CD4-positive, alpha-beta T cell treated with Interferon gamma for 1 hour (primary cell): ENCODE data around the gene ZNF616.

Experiments
- DNase-seq: peaks from one replicate; pipeline ENCODE4 v3.0.0-alpha.2; 2020

ZNF616 gene

DNA sequence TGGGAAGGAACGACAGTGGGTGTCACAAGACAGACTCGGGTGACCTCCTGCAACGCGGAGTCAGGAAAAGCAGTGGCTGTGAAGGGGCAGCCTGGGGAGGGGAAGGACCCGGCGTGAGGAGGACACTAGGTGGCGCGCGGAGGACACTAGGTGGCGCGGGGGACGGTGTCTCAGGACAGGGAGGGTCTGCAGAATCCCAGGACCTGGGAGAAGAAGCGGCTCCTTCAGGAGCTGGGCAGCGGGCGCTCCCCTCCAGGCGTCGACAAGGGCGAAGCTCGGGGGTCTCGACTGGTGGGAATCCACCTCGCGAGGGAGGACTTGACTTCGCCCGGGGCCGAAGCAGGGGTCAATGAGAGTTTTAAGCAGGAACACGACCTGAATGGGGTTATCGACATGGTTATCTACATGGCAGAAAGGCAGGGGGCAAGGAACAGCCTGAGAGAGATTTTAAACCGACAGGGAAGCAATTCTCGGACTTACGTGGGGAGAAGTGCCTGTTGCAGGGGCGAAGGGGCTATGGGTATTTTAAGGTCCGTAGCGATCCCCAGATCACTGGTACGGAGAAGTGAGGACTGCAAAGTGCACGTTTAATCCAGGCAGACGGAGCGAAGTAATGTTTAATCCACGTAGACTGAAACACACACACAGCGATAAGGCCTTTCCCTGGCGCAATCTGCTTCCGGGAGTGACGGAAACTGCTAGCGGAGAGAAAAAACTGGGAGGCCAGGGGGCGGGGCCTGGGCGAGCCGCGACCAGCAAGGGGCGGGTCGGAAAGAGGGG, at the start of gene ZNF616:
ZNF616 (minus strand) TSS at position 687 of the 780 bp plus-strand sequence. CDS start 9,426 bp downstream, outside the sequence.
- DNase-seq, result peak; percentile 94

DNA sequence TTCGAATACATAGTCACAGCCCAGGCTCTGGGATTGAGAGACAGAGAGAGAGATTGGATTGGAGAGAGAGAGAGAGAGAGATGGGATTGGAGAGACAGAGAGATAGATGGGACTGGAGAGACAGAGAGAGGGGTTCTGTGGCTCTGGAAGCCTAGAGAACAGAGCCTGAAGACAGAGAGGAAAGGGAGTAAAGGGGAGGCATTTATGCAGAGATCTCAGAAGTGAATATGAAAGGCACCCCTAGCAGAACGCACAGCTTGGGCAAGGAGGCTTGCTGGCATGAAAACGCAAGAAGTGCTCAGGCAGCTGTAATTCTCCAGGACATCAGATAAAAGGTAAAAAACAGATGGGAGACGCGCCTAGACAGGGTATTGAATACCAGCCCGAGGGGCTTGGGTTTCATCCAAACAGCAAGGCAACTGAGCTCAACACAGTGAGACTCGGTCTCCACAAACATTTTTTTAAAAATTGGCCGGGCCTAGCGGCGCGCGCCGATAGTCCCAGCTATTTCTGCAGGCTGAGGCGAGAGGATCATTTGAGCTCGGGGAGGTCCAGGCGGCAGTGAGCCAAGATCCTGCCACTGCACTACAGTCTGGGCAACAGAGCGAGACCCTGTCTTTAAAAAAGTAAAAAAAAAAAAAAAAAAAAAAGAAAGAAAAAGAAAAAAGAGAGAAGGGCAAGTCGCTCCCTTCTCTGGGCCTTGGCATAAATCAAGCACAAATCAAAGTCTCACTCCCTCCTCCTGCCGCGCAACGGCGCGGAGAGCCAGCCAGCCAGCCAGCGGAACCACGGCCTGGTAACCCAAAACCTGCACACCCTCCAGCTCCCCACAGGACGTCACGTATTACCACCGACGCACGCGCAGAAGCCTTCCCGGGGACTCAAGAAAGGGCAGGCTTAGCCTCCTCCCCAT, 49.3 kb upstream of the ZNF616 start:
- DNase-seq, result no peak

DNA sequence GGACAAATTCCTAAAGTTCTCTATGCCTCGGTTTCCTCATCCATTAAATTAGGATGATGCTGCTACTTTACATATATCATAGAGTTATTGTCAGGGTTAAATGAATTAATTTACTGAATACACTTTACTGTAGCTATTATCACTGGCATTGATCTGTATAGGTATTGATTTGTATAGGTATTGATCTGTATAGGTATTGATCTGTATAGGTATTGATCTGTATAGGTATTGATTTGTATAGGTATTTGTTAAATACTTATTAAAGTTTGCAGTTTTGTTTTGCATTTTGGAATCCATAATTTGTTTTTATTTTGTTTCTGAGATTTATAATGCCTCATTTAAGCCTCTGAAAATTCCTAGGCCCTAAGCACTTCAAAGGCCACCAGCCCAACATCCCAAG, 47.7 kb upstream of the ZNF616 start:
- no peak for DNase-seq

DNA sequence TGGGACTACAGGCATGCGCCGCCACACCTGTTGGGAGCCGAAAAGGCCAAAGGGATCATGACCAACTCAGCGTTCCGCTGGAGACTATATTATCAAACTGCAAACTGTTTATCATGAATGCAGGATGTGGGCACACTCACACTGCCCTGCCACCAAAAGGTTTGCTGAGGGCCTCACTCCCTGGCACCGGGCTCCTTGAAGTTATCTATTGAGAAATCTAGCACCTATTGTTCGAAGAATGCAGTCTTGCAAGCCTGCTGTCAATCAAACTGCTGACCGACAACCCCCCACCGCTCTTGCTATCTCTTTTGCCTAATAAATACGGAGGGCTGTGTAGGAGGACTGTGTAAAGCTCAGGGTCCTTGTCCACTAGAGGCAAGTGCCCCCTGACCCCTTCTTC, 36.8 kb upstream of the ZNF616 start:
- DNase-seq, result no peak

DNA sequence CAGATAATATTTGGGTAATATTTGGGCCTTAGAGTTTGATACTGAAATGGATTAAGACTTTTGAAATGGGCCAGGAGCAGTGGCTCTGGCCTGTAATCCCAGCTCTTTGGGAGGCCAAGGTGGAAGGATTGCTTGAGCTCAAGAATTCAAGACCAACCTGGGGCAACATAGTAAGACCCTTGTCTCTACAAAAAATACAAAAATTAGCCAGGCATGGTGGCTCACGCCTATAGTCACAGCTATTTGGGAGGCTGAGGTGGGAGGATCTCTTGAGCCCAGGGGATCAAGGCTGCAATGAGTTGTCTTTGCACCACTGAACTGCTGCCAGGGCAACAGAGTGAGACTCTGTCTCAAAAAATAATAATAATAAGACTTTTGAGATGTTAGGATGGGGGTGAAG, 32.6 kb upstream of the ZNF616 start:
- DNase-seq, result no peak

DNA sequence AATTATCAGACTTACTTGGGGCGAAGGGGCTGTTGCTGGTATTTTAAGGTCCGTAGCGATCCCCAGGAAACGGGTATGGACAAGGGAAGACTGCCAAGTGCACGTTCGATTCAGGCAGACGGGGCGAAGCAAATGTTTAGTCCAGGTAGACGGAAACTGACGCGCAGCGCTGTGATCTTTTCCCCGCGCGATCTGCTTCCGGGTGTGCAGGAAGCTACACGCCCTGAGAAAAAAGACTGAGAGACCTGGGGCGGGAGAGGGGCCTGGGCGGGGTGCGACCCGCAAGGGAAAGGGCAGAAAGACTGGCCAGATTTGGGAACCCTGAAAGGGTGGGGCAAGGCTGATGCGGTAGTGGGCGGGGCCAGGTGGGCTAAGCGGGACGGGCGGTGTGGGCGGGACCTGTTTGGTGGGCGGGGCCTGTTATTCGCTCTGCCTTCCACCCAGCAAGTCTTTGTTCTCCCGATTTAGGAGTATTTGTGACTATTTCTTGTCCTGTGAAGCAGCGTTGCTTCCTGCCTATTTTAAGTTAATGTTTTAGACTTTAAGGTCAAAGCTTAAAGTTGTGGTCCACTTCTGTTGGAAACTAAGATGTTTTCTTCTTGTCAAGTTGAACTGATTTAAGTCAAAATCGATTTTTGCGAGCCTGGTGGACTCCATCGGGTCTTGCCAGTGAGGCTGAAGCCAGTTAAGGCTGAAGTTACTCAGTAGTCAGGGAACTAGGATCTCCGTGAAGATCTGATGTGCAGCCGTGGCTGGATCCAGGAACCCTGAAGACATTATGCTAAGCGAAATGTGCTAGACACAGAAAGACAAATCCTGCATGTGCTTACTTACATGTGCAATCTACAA, 31.8 kb upstream of the ZNF616 start, which contains the start of gene ZNF836:
ZNF836 (minus strand) TSS at position 301 of the 849 bp plus-strand sequence. CDS start 3,549 bp downstream, outside the sequence.
- peak; percentile 94 for DNase-seq

DNA sequence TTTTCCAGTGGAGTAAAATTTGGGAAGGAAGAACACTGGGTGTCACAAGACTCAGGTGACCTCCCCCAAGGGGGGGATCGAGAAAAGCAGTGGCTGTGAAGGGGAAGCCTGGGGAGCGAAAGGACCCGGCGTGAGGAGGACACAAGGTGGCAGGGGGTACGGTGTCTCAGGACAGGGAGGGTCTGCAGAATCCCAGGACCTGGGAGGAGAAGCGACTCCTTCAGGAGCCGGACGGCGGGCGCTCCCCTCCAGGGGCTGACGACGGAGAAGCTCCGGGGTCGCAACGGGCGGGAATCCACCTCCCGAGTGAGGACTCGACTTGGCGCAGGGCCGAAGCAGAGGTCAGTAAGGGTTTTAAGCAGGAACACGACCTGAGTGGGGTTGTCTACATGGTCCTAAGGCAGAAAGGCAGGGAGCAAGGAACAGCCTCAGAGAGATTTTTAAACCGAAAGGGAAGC, 31.2 kb upstream of the ZNF616 start:
- no peak for DNase-seq

DNA sequence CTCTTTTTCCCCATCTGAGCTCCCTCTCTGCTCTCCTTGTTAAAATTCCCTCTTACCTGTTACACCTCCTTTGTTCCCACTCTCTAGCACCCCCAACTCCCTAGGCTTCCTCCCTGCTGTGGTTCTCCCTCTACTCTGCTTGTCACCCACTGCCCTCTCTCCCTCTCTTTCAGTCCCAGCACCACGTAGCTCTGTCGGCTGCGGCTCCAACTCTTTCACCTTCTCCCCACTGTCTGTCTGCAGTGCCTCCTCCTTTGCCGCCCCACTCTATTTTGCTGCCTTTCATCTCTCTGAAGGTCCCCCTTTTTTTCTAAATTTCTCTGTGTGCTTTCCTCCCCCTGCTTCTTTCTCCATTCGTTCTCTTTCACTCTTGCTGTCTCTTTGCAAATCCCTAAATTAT, 30.6 kb upstream of the ZNF616 start:
- no peak for DNase-seq

DNA sequence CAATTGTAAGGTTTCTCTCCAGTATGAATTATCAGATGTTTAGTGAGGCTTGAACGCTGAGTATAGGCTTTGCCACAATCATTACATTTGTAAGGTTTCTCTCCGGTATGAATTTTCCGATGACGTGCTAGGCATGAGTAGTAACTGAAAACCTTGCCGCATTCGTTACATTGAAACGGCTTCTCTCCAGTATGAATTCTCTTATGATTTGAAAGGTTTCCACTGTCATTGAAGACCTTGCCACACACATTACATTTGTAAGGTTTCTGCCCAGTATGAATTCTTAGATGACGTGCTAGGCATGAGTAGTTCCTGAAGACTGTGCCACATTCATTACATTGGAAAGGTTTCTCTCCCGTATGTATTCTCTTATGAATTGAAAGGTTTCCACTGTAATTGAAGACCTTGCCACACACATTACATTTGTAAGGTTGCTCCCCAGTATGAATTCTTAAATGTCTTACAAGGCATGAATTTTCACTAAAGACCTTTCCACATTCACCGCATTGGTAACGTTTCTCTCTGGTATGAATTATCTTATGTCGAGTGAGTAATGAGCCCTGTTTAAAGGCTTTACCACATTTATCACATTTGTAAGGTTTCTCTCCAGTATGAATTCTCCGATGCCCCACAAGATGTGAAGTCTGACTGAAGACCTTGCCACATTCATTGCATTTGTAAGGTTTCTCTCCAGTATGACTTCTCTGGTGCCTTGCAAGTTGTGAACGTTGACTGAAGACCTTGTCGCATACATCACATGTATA, 16.0 kb upstream of the ZNF616 start:
- no peak for DNase-seq

DNA sequence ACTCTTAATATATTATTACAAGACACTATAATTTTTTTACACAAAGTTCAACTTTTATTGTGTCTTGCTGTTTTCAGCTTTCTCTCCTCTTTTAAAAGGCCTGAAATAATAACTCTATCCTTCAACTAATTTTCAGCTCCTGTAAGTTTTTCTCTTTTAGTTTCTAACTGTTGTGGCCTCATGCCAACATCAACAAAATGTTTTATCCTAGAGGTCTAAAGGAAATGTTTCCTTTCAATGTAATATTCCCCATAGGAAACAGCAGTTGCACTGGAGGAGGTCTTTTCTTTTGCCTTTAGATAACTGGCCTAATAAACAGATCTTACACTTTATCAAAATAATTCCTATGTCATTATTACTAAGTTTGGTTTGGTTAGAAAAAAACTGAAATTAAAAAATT, 8.5 kb upstream of the ZNF616 start:
- no peak for DNase-seq

DNA sequence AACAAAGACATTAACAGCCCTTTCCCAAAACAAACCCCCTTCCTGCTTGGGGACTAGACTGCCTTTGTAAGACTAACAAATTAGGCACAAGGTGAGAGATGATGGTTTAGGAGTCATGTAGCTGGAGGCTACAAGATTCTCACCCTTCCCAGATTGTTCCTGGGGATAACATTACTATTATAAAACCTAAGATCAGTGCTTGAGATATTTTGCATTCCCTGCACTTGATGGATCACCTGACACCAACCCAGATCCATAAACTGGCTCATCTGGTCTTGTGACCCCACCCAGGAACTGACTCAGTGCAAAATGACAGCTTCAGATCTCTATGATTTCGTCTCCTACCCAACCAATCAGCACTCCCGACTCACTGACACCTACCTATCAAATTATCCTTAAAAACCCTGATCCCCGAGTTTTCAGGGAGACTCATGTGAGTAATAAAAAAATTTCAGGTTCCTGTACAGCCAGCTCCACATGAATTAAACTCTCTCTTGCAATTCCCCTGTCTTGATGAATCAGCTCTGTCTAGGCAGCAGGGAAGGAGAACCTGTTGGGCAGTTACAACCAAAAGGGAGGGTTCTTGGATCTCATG, 2.4 kb upstream of the ZNF616 start:
- DNase-seq, result no peak

DNA sequence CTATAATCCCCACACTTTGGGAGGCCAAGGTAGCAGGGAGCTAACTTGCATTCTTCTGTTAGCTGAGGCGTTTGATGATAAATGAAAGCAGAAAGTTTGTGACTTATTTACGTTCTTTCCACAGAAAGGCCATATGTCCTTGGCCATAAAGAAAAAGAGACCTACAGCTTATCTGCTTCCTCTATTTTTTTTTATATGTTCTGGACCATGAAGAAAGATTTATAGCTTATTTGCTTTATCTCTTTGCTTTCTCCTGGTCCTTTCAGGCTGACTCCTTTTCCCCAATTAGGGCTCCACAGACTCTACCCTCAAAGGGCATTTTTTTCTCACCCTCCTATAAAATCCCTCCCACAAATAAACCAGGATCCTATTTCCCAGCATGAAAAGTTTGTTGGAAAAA, 1.5 kb upstream of the ZNF616 start:
- DNase-seq, result no peak

DNA sequence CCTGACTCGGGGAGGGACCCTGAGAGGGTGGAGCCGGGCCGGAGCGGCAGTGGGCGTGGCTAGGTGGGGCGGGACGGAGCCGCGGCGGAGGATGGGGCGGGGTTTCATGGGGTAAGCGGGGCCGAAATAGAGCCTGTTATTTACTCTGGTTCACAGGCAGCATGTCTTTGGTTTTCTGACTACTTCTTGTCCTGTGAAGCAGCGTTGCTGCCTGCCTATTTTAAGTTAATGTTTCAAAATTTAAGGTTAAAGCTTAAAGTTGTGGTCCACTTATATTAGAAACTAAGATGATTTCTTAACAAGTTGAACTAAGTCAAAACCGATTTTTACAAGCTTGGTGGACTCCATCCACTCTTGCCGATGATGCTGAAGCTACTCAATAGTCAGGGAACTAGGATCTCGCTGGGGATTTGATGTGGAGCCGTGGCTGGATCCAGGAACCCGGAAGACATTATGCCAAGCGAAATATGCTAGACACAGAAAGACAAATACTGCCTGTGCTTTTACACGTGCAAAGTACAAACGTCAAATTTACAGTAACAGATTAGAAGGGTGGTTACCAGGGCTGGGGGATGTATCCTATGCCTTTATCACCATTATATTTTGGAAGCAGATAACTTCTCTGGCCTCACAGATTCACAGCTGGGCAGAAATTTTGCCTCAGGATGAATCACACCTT, 433 bp upstream of the ZNF616 start:
- DNase-seq, result no peak

DNA sequence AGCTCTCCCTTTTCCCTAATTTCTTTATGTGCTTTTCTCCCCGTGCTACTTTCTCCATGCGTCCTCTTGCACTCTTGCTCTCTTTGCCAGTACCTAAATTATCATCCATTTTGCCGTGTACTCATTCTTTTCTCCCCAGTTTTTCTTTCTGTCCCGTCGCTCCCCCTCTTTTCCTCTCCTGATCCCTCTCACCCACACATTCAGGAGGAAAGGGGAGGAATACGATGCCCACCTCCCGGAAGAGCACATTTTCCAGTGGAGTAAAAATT, 821 bp downstream of the ZNF616 start:
- no peak for DNase-seq

DNA sequence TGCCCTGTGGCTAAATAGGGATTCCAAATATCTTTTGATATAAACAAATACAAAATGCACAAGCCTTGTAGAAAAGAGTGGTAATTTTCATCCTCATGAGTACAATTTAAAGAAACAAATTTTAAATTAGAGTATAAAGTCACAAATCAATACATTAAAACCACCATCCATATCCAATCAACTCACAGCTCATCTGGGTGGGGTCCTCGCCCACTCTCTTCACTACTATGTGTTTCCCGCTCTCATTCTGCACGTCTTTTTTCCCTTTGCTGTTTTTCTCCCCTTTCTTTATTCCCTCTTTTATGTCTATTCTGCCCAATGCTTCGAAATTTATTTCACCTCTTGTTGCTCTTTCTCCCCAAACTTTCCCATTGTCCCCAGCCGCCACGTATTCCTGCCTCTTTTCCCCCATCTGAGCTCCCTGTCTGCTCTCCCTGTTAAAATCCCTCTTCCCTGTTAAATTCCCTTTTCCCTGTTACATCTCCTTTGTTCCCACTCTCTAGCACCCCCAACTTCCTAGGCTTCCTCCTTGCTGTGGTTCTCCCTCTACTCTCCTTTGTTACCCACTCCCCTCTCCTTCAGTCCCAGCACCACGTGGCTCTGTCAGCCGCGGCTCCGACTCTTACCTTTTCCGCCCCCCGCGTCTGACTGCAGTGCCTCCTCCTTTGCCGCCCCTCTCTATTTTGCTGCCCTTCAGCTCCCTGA, 1.3 kb downstream of the ZNF616 start:
- no peak for DNase-seq

DNA sequence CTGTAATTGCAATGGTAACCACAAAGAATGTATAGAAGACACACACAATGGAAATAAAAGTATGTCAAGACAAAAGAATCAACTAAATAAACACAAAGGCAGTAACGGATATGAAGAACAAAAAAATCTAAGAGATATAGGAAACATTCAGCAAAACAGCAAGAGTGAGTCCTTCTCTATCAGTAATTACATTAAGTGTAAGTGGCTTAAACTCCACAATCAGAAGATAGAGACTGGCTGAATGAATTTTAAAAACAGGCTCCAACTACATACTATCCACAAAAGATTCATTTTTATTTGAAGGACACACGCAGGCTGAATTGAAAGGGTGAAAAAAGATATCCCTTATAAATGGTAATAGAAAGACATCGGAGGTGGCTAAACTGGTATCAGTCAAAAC, 19.5 kb downstream of the ZNF616 start:
- DNase-seq, result no peak

DNA sequence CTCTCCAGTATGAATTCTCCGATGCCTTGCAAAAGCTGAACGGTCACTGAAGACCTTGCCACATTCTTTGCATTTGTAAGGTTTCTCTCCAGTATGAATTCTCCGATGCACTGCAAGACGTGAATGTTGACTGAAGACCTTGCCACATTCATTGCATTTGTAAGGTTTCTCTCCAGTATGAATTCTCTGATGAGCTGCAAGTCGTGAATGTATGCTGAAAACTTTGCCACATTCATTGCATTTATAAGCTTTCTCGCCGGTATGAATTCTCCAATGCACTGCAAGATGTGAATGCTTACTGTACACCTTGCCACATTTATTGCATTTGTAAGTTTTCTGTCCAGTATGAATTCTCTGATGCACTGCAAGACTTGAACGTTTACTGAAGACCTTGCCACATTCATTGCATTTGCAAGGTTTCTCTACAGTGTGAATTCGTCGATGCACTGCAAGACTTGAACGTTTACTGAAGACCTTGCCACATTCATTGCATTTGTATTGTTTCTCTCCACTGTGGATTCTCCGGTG, 24.1 kb downstream of the ZNF616 start:
- DNase-seq, result no peak

DNA sequence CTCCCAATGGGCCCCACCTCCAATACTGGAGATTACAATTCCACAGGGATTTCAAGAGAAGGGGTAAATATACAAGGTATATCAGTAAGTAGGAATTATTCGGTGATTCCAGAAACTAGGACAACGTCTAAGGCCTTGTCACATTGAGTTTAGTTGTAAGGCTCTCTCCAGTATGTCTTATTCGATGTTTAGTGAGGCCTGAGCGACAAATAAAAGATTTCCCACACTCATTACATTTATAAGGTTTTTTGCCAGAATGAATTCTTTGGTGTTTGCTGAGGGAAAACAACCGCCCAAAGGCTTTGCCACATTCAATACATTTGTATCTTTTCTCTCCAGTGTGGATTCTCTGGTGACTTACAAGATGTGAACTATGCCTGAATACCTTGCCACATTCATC, 25.0 kb downstream of the ZNF616 start:
- no peak for DNase-seq

DNA sequence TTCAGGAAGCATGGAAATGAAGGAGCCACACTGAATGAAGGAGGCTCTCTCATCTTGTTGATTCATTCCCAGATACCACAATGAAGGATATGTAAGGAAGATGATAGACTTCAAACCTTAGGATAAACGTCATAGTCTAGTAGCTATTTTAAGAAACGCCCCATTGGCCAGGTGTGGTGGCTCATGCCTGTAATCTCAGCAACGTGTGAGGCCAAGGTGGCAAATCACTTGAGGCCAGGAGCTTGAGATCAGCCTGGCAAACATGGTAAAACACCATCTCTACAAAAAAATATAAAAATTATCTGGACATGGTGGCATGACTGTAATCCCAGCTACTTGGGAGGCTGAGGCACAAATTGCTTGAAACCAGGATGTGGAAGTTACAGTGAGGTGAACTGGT, 27.1 kb downstream of the ZNF616 start:
- no peak for DNase-seq

DNA sequence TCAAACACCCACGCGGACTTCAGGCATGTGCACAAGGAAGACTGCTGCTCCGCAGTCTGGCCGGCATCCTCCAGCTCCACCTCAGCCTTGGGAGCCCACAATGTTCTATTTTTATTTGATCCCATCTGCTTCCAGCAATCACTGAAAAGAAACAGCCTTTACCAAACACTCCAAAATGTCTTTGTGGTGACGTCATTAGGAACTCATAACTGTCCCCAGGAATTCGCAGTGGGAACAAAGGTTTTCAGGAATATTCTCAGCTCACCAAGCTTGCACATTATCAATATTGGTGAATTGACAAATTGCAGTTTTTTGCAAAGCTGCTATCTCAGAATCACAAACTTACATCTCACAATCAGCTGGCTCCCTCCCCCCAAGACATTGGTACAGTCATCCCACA, 29.0 kb downstream of the ZNF616 start:
- no peak for DNase-seq
